Kidney epithelial cell (primary cell): ENCODE results near the gene GPX1. TPM values are rescaled to one million over a fixed set of nuclear protein-coding genes. Genes with fewer than 3 reads are reported as not detected.
"Not testable (repeated sequence)": the region's sequence is repeated elsewhere in the genome, so short reads cannot be mapped to it uniquely, and the experiment has no call there.

Experiments used
- DNase-seq: peaks from one replicate; pipeline ENCODE4 v3.0.0-alpha.2; 2010; ENCODE audit warnings: low read depth
- H3K27me3 ChIP-seq: 2 replicates; pipeline ENCODE4 v1.6.0; 2011; ENCODE audit warnings: low read length; ENCODE audit not compliant: control insufficient read depth, insufficient read depth
- H3K36me3 ChIP-seq: 2 replicates; pipeline ENCODE4 v1.5.1; 2011; ENCODE audit warnings: low read length; ENCODE audit not compliant: control insufficient read depth, insufficient read depth
- H3K4me3 ChIP-seq: 2 replicates; pipeline ENCODE4 v1.5.1; 2011; ENCODE audit warnings: low read depth, mild to moderate bottlenecking, control low read depth, low read length
- CTCF ChIP-seq: IDR thresholded peaks from 2 replicates; pipeline ENCODE4 v1.5.1; 2011; ENCODE audit warnings: mild to moderate bottlenecking, moderate library complexity, low read length, control low read depth, inconsistent platforms; ENCODE audit not compliant: insufficient read depth, poor library complexity, severe bottlenecking
- total RNA-seq: library from RNA; depleted of rRNA; stranded (reverse); fragments of >200 nt; gene quantifications from 2 replicates; pipeline ENCODE4 v1.2.3, GENCODE V29; 2015

Gene GPX1
- total RNA-seq, 1 donor from 2014 or later, result 422 TPM

- no peak for DNase-seq
These were observed 12.6 kb upstream of the GPX1 start for GRCh38 chr3:49370585-49371290.

GRCh38 chr3:49362561-49362960 lies 4.4 kb upstream of the GPX1 start:
- H3K36me3 ChIP-seq, result peaks cover 4% of the 10 kb centered on the region
- H3K4me3 ChIP-seq, result no peak overlapping the region
- H3K27me3 ChIP-seq, result no peaks in the 10 kb centered on the region
- no peak for DNase-seq
- no peak for TF ChIP-seq CTCF

More at GRCh38 chr3:49370585-49371290, 12.6 kb upstream of the GPX1 start:
- H3K36me3 ChIP-seq, result peaks cover 2% of the 10 kb centered on the region
- H3K27me3 ChIP-seq, result no peaks in the 10 kb centered on the region
- TF ChIP-seq CTCF, result no peak
- no peak overlapping the region for H3K4me3 ChIP-seq

GRCh38 chr3:49359623-49360022 lies 1.5 kb upstream of the GPX1 start:
- TF ChIP-seq CTCF, result no peak
- no peak for DNase-seq
- Histone ChIP-seq H3K4me3 (no peak overlapping the region), H3K36me3 (peaks cover 10% of the 10 kb centered on the region), H3K27me3 (no peaks in the 10 kb centered on the region)

GRCh38 chr3:49358884-49359225 lies 702 bp upstream of the GPX1 start:
- peaks cover 10% of the 10 kb centered on the region for H3K36me3 ChIP-seq
- TF ChIP-seq CTCF, result no peak
- no peak for DNase-seq
- no peaks in the 10 kb centered on the region for H3K27me3 ChIP-seq
- H3K4me3 ChIP-seq, result peak overlapping the region; percentile 16

GRCh38 chr3:49357443-49358216 lies 523 bp downstream of the GPX1 start:
- not testable (repeated sequence) for H3K27me3 ChIP-seq, DNase-seq
- Histone ChIP-seq H3K4me3 (peak overlapping the region; percentile 61), H3K36me3 (peaks cover 10% of the 10 kb centered on the region)

- not testable (repeated sequence) for H3K27me3 ChIP-seq, DNase-seq, H3K36me3 ChIP-seq
- peak overlapping the region; percentile 61 for H3K4me3 ChIP-seq
These were observed 1.1 kb downstream of the GPX1 start for GRCh38 chr3:49357095-49357442.
